MM.1S (cell line): ENCODE results near the gene GTF2IRD1.
"Not testable (repeated sequence)": the region's sequence is repeated elsewhere in the genome, so short reads cannot be mapped to it uniquely, and the experiment has no call there.

Source experiments
- EZH2phosphoT487 ChIP-seq: fragments of 300-600 bp; sonication (generic); IDR thresholded peaks from 2 replicates; pipeline ENCODE4 v1.6.1; 2018; ENCODE audit warnings: antibody characterized with exemption, low read length
- TF ChIP-seq, protein P1 (sequence below): fragments of 300-600 bp; sonication (generic); IDR thresholded peaks from 2 replicates; pipeline ENCODE4 v1.5.1; 2016; ENCODE audit warnings: antibody characterized with exemption, low read length, mixed read lengths

GRCh38 chr7:74491490-74491889, 37.8 kb downstream of the GTF2IRD1 start:
- TF ChIP-seq EZH2phosphoT487 = not testable (repeated sequence)
- TF ChIP-seq, protein P1, sequence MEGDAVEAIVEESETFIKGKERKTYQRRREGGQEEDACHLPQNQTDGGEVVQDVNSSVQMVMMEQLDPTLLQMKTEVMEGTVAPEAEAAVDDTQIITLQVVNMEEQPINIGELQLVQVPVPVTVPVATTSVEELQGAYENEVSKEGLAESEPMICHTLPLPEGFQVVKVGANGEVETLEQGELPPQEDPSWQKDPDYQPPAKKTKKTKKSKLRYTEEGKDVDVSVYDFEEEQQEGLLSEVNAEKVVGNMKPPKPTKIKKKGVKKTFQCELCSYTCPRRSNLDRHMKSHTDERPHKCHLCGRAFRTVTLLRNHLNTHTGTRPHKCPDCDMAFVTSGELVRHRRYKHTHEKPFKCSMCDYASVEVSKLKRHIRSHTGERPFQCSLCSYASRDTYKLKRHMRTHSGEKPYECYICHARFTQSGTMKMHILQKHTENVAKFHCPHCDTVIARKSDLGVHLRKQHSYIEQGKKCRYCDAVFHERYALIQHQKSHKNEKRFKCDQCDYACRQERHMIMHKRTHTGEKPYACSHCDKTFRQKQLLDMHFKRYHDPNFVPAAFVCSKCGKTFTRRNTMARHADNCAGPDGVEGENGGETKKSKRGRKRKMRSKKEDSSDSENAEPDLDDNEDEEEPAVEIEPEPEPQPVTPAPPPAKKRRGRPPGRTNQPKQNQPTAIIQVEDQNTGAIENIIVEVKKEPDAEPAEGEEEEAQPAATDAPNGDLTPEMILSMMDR = not testable (repeated sequence)
